ENCODE measurements around the gene PSMD1.
"Not testable (repeated sequence)": the region's sequence is repeated elsewhere in the genome, so short reads cannot be mapped to it uniquely, and the experiment has no call there.

Gene PSMD1

GRCh38 chr2:231134910-231135655, 78.4 kb downstream of the PSMD1 start:
- WGBS = 97% methylated on average over 1 of the region's 1 CpG
- peaks cover 10% of the 10 kb centered on the region; the same call in 1 of the 2 replicates for H3K4me1 ChIP-seq (ENCODE audit: insufficient read depth, low read length)
- peaks cover 15% of the 10 kb centered on the region for H3K36me3 ChIP-seq (ENCODE audit: insufficient read depth, low read length)
- no peak overlapping the region for H3K4me3 ChIP-seq (ENCODE audit: low read length)
- no peaks in the 10 kb centered on the region for H3K27me3 ChIP-seq (ENCODE audit: insufficient read depth, low read length)
- H3K27ac ChIP-seq (ENCODE audit: low read depth, low read length) = no peak overlapping the region
- no peak overlapping the region for H3K9ac ChIP-seq (ENCODE audit: low read depth, low read length)
- H3K9me3 ChIP-seq (ENCODE audit: insufficient read depth, low read depth, low read length) = no peaks in the 10 kb centered on the region

GRCh38 chr2:231138699-231139098, 82.0 kb downstream of the PSMD1 start:
- no peak overlapping the region for H3K4me3 ChIP-seq (ENCODE audit: low read length)
- H3K4me1 ChIP-seq (ENCODE audit: insufficient read depth, low read length) = peaks cover under 1% of the 10 kb centered on the region; the same call in 1 of the 2 replicates
- no peaks in the 10 kb centered on the region for H3K9me3 ChIP-seq (ENCODE audit: insufficient read depth, low read depth, low read length)
- H3K9ac ChIP-seq (ENCODE audit: low read depth, low read length) = no peak overlapping the region
- H3K36me3 ChIP-seq (ENCODE audit: insufficient read depth, low read length) = peaks cover 19% of the 10 kb centered on the region
- no peaks in the 10 kb centered on the region for H3K27me3 ChIP-seq (ENCODE audit: insufficient read depth, low read length)
- 97% methylated on average over 8 of the region's 8 CpGs for WGBS
- no peak overlapping the region for H3K27ac ChIP-seq (ENCODE audit: low read depth, low read length)

- Histone ChIP-seq H3K27me3 (ENCODE audit: insufficient read depth, low read length) (no peaks in the 10 kb centered on the region), H3K36me3 (ENCODE audit: insufficient read depth, low read length) (peaks cover 26% of the 10 kb centered on the region), H3K9me3 (ENCODE audit: insufficient read depth, low read depth, low read length) (no peaks in the 10 kb centered on the region), H3K27ac (ENCODE audit: low read depth, low read length) (no peak overlapping the region), H3K4me1 (ENCODE audit: insufficient read depth, low read length) (no peaks in the 10 kb centered on the region), H3K9ac (ENCODE audit: low read depth, low read length) (no peak overlapping the region), H3K4me3 (ENCODE audit: low read length) (no peak overlapping the region)
Observed at GRCh38 chr2:231139796-231140195, 83.1 kb downstream of the PSMD1 start.

GRCh38 chr2:231140808-231141207, 84.1 kb downstream of the PSMD1 start:
- not testable (repeated sequence) for H3K27ac ChIP-seq (ENCODE audit: low read depth, low read length); H3K4me3 ChIP-seq (ENCODE audit: low read length); H3K9ac ChIP-seq (ENCODE audit: low read depth, low read length); H3K27me3 ChIP-seq (ENCODE audit: insufficient read depth, low read length); H3K4me1 ChIP-seq (ENCODE audit: insufficient read depth, low read length); H3K9me3 ChIP-seq (ENCODE audit: insufficient read depth, low read depth, low read length)
- 98% methylated on average over 8 of the region's 8 CpGs for WGBS
- peaks cover 31% of the 10 kb centered on the region for H3K36me3 ChIP-seq (ENCODE audit: insufficient read depth, low read length)

- no CpG with 5 or more reads among the region's 6 CpGs for WGBS
- Histone ChIP-seq H3K4me1 (ENCODE audit: insufficient read depth, low read length) (no peaks in the 10 kb centered on the region), H3K27me3 (ENCODE audit: insufficient read depth, low read length) (no peaks in the 10 kb centered on the region), H3K9ac (ENCODE audit: low read depth, low read length) (no peak overlapping the region), H3K36me3 (ENCODE audit: insufficient read depth, low read length) (peaks cover 57% of the 10 kb centered on the region), H3K27ac (ENCODE audit: low read depth, low read length) (no peak overlapping the region), H3K9me3 (ENCODE audit: insufficient read depth, low read depth, low read length) (no peaks in the 10 kb centered on the region), H3K4me3 (ENCODE audit: low read length) (no peak overlapping the region)
Observed at GRCh38 chr2:231144896-231145295, 88.2 kb downstream of the PSMD1 start.

GRCh38 chr2:231146665-231147064, 90.0 kb downstream of the PSMD1 start:
- H3K27me3 ChIP-seq (ENCODE audit: insufficient read depth, low read length) = no peaks in the 10 kb centered on the region
- H3K9ac ChIP-seq (ENCODE audit: low read depth, low read length) = no peak overlapping the region
- WGBS = 94% methylated on average over 2 of the region's 2 CpGs
- peaks cover 63% of the 10 kb centered on the region for H3K36me3 ChIP-seq (ENCODE audit: insufficient read depth, low read length)
- H3K9me3 ChIP-seq (ENCODE audit: insufficient read depth, low read depth, low read length) = no peaks in the 10 kb centered on the region
- no peak overlapping the region for H3K4me3 ChIP-seq (ENCODE audit: low read length)
- no peak overlapping the region for H3K27ac ChIP-seq (ENCODE audit: low read depth, low read length)
- no peaks in the 10 kb centered on the region for H3K4me1 ChIP-seq (ENCODE audit: insufficient read depth, low read length)

GRCh38 chr2:231152800-231153557, 96.3 kb downstream of the PSMD1 start:
- no peaks in the 10 kb centered on the region for H3K27me3 ChIP-seq (ENCODE audit: insufficient read depth, low read length)
- peaks cover 69% of the 10 kb centered on the region for H3K36me3 ChIP-seq (ENCODE audit: insufficient read depth, low read length)
- no peak overlapping the region for H3K4me3 ChIP-seq (ENCODE audit: low read length)
- H3K4me1 ChIP-seq (ENCODE audit: insufficient read depth, low read length) = no peaks in the 10 kb centered on the region
- H3K27ac ChIP-seq (ENCODE audit: low read depth, low read length) = no peak overlapping the region
- no peak overlapping the region for H3K9ac ChIP-seq (ENCODE audit: low read depth, low read length)
- no peaks in the 10 kb centered on the region for H3K9me3 ChIP-seq (ENCODE audit: insufficient read depth, low read depth, low read length)
- WGBS = 96% methylated on average over 8 of the region's 8 CpGs

- H3K4me1 ChIP-seq (ENCODE audit: insufficient read depth, low read length) = peaks cover 25% of the 10 kb centered on the region
- no peak overlapping the region for H3K4me3 ChIP-seq (ENCODE audit: low read length)
- peaks cover 53% of the 10 kb centered on the region for H3K36me3 ChIP-seq (ENCODE audit: insufficient read depth, low read length)
- no peak overlapping the region for H3K9ac ChIP-seq (ENCODE audit: low read depth, low read length)
- no peaks in the 10 kb centered on the region for H3K27me3 ChIP-seq (ENCODE audit: insufficient read depth, low read length)
- H3K27ac ChIP-seq (ENCODE audit: low read depth, low read length) = no peak overlapping the region
- H3K9me3 ChIP-seq (ENCODE audit: insufficient read depth, low read depth, low read length) = no peaks in the 10 kb centered on the region
Observed at GRCh38 chr2:231159306-231159705, 102.6 kb downstream of the PSMD1 start.

- Histone ChIP-seq H3K36me3 (ENCODE audit: insufficient read depth, low read length) (peaks cover 53% of the 10 kb centered on the region), H3K9me3 (ENCODE audit: insufficient read depth, low read depth, low read length) (no peaks in the 10 kb centered on the region), H3K9ac (ENCODE audit: low read depth, low read length) (no peak overlapping the region), H3K27ac (ENCODE audit: low read depth, low read length) (no peak overlapping the region), H3K4me1 (ENCODE audit: insufficient read depth, low read length) (peaks cover 26% of the 10 kb centered on the region), H3K27me3 (ENCODE audit: insufficient read depth, low read length) (no peaks in the 10 kb centered on the region), H3K4me3 (ENCODE audit: low read length) (no peak overlapping the region)
- 94% methylated on average over 5 of the region's 5 CpGs for WGBS
Observed at GRCh38 chr2:231160701-231161100, 104.0 kb downstream of the PSMD1 start.

- H3K36me3 ChIP-seq (ENCODE audit: insufficient read depth, low read length) = peaks cover 54% of the 10 kb centered on the region
- no peaks in the 10 kb centered on the region for H3K9me3 ChIP-seq (ENCODE audit: insufficient read depth, low read depth, low read length)
- H3K4me1 ChIP-seq (ENCODE audit: insufficient read depth, low read length) = peaks cover 26% of the 10 kb centered on the region
- H3K4me3 ChIP-seq (ENCODE audit: low read length) = no peak overlapping the region
- H3K27me3 ChIP-seq (ENCODE audit: insufficient read depth, low read length) = no peaks in the 10 kb centered on the region
- no peak overlapping the region for H3K9ac ChIP-seq (ENCODE audit: low read depth, low read length)
- 95% methylated on average over 3 of the region's 7 CpGs for WGBS
- no peak overlapping the region for H3K27ac ChIP-seq (ENCODE audit: low read depth, low read length)
Observed at GRCh38 chr2:231161252-231161839, 104.7 kb downstream of the PSMD1 start.

- H3K36me3 ChIP-seq (ENCODE audit: insufficient read depth, low read length) = peaks cover 59% of the 10 kb centered on the region
- no peaks in the 10 kb centered on the region for H3K27me3 ChIP-seq (ENCODE audit: insufficient read depth, low read length)
- no peaks in the 10 kb centered on the region for H3K9me3 ChIP-seq (ENCODE audit: insufficient read depth, low read depth, low read length)
- H3K9ac ChIP-seq (ENCODE audit: low read depth, low read length) = no peak overlapping the region
- WGBS = 96% methylated on average over 2 of the region's 2 CpGs
- peaks cover 26% of the 10 kb centered on the region for H3K4me1 ChIP-seq (ENCODE audit: insufficient read depth, low read length)
- H3K27ac ChIP-seq (ENCODE audit: low read depth, low read length) = no peak overlapping the region
- H3K4me3 ChIP-seq (ENCODE audit: low read length) = no peak overlapping the region
Observed at GRCh38 chr2:231161877-231162329, 105.2 kb downstream of the PSMD1 start.

All from HUES64 (cell line).